ENCODE results near the gene DXO.
A peak's percentile ranks its signal among the peaks of the same experiment; 100 is the strongest.

The DXO gene

GRCh38 chr6:31928672-31928939 is 43.3 kb downstream of the DXO start:
- DNase-seq (ENCODE audit: low spot score): no peak

DNA sequence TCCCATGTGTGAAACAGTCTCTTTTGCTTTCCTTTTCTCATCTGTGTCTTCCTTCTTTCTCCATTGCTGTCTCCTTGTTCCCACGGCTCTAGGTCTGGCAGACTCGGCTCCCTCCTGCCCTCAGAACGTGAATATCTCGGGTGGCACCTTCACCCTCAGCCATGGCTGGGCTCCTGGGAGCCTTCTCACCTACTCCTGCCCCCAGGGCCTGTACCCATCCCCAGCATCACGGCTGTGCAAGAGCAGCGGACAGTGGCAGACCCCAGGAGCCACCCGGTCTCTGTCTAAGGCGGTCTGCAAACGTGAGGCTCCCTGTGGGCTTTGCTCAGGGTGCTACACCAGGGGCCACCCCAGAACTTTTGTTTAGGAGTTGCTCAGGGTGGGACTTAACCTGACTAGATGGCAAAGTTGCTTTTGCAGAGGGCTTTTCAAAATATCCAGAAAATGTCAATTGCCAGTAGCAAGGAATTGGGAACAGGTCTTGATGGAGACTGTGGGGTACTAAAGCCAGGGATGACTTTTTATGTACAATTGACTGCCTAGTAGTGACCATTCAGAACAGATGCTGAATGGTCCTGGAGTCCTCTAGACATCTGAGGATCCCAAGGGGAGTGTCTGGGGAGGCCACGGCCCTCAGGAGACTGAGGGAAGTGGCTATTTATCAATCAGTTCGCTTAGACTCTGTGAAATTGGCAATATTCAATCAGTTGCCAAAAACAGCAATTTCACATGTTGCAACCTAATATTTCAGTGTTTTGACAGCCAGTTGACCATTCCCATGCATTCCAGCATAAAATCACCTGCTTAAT is 43.9 kb downstream of the DXO start:
- no peak for DNase-seq (ENCODE audit: low spot score)

- no peak for DNase-seq (ENCODE audit: low spot score)
Observed at GRCh38 chr6:31927242-31927862, 44.6 kb downstream of the DXO start, which contains the start of gene C2. Gene C2, plus strand, starts transcription at chr6:31927717. Its CDS starts 36 bp downstream, at chr6:31927753.

DNA sequence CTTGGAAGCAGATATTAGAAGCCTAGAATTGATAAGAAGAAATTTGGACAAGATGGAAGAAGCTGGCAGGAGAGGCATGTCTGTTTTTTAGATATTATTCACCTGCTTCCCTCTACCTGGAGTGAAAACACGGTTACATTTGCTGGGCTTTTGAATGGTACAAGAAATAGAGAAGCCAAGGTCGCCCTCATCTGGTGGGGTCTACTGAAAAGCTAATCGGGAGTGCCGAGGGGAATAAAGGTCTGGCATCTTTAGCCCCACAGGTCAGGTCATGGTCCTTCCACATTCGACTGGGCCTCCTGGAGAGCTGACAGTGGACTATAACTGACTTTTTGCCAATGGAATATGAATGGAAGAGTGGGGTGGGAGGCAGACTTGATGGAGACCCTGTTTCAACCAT is 49.0 kb downstream of the DXO start:
- DNase-seq (ENCODE audit: low spot score): peak; percentile 52

DNA sequence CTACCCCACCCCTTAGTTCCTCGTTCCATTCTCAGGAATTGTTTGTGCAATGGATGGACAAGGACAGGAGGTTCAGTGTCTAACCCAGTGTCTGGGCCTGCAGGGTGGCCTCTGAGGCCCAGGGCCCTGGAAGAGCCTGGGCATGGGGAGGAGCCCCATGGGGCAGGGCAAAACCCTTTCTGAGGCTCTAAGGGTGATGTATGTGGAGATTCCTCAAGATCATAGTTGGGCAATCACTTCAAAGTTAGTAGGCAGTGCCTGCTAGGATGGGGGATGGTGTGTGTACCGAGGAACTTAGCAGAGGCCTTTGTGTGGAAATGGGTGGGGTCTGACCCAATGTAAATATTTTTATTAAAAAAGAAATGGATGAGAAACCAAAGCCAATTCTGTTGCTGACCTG is 51.1 kb downstream of the DXO start:
- DNase-seq (ENCODE audit: low spot score): no peak

Measured in iPS-NIHi11 (cell line).